ENCODE data around the gene CASQ2.

CASQ2 gene

GRCh38 chr1:115793162-115793561, 24.6 kb upstream of the CASQ2 start:
- Histone ChIP-seq H3K4me3 (ENCODE audit: low read length) (no peak overlapping the region), H3K4me2 (ENCODE audit: low read depth, low read length) (no peak overlapping the region), H4K20me1 (ENCODE audit: insufficient read depth, low read length) (no peaks in the 10 kb centered on the region), H3K9ac (ENCODE audit: low read length) (no peak overlapping the region), H3F3A (ENCODE audit: insufficient read depth, low read length) (no peaks in the 10 kb centered on the region), H3K27ac (ENCODE audit: low read length) (no peak overlapping the region), H3K9me3 (replicated peaks; ENCODE audit: insufficient read depth, low read length) (no peaks in the 10 kb centered on the region), H3K27me3 (replicated peaks; ENCODE audit: insufficient read depth, low read length) (no peaks in the 10 kb centered on the region), H2AFZ (ENCODE audit: low read length) (no peak overlapping the region), H3K36me3 (replicated peaks; ENCODE audit: insufficient read depth, low read length) (no peaks in the 10 kb centered on the region), H3K4me1 (ENCODE audit: low read length) (no peaks in the 10 kb centered on the region), H3K9me2 (replicated peaks; ENCODE audit: insufficient read depth, low read length) (no peaks in the 10 kb centered on the region), H3K79me2 (ENCODE audit: low read length) (no peaks in the 10 kb centered on the region)
- DNase-seq, result no peak
- TF ChIP-seq EZH2 (optimal IDR thresholded peaks at IDR 0.05; ENCODE audit: low read depth, low read length) (no peak), EZH2phosphoT487 (IDR thresholded peaks at IDR 0.05; ENCODE audit: low read length) (no peak)

- no peaks in the 10 kb centered on the region for H3K4me1 ChIP-seq (ENCODE audit: low read length)
- TF ChIP-seq CTCF (IDR thresholded peaks at IDR 0.05; ENCODE audit: low read length) (no peak), EZH2 (optimal IDR thresholded peaks at IDR 0.05; ENCODE audit: low read depth, low read length) (no peak), EZH2phosphoT487 (IDR thresholded peaks at IDR 0.05; ENCODE audit: low read length) (no peak)
- H4K20me1 ChIP-seq (ENCODE audit: insufficient read depth, low read length), result no peaks in the 10 kb centered on the region
- H3K36me3 ChIP-seq (replicated peaks; ENCODE audit: insufficient read depth, low read length), result no peaks in the 10 kb centered on the region
- H3K27me3 ChIP-seq (replicated peaks; ENCODE audit: insufficient read depth, low read length), result no peaks in the 10 kb centered on the region
- H2AFZ ChIP-seq (ENCODE audit: low read length), result no peak overlapping the region
- no peak overlapping the region for H3K4me2 ChIP-seq (ENCODE audit: low read depth, low read length)
- no peak for DNase-seq
- no peaks in the 10 kb centered on the region for H3F3A ChIP-seq (ENCODE audit: insufficient read depth, low read length)
- H3K27ac ChIP-seq (ENCODE audit: low read length), result no peak overlapping the region
- H3K9me2 ChIP-seq (replicated peaks; ENCODE audit: insufficient read depth, low read length), result no peaks in the 10 kb centered on the region
- H3K9me3 ChIP-seq (replicated peaks; ENCODE audit: insufficient read depth, low read length), result no peaks in the 10 kb centered on the region
- H3K4me3 ChIP-seq (ENCODE audit: low read length), result no peak overlapping the region
- H3K79me2 ChIP-seq (ENCODE audit: low read length), result no peaks in the 10 kb centered on the region
- H3K9ac ChIP-seq (ENCODE audit: low read length), result no peak overlapping the region
These were observed 23.3 kb upstream of the CASQ2 start for GRCh38 chr1:115791816-115792215.

- Histone ChIP-seq H3K36me3 (replicated peaks; ENCODE audit: insufficient read depth, low read length) (no peaks in the 10 kb centered on the region), H3K79me2 (ENCODE audit: low read length) (no peaks in the 10 kb centered on the region), H3F3A (ENCODE audit: insufficient read depth, low read length) (no peaks in the 10 kb centered on the region), H3K9ac (ENCODE audit: low read length) (no peak overlapping the region), H3K4me2 (ENCODE audit: low read depth, low read length) (no peak overlapping the region), H3K27ac (ENCODE audit: low read length) (no peak overlapping the region), H2AFZ (ENCODE audit: low read length) (no peak overlapping the region), H3K9me2 (replicated peaks; ENCODE audit: insufficient read depth, low read length) (no peaks in the 10 kb centered on the region), H4K20me1 (ENCODE audit: insufficient read depth, low read length) (no peaks in the 10 kb centered on the region), H3K27me3 (replicated peaks; ENCODE audit: insufficient read depth, low read length) (no peaks in the 10 kb centered on the region), H3K4me3 (ENCODE audit: low read length) (no peak overlapping the region), H3K9me3 (replicated peaks; ENCODE audit: insufficient read depth, low read length) (no peaks in the 10 kb centered on the region), H3K4me1 (ENCODE audit: low read length) (no peaks in the 10 kb centered on the region)
- DNase-seq, result no peak
- TF ChIP-seq CTCF (IDR thresholded peaks at IDR 0.05; ENCODE audit: low read length) (no peak), EZH2 (optimal IDR thresholded peaks at IDR 0.05; ENCODE audit: low read depth, low read length) (no peak), EZH2phosphoT487 (IDR thresholded peaks at IDR 0.05; ENCODE audit: low read length) (no peak)
These were observed 22.3 kb upstream of the CASQ2 start for GRCh38 chr1:115790846-115791245.

DNA sequence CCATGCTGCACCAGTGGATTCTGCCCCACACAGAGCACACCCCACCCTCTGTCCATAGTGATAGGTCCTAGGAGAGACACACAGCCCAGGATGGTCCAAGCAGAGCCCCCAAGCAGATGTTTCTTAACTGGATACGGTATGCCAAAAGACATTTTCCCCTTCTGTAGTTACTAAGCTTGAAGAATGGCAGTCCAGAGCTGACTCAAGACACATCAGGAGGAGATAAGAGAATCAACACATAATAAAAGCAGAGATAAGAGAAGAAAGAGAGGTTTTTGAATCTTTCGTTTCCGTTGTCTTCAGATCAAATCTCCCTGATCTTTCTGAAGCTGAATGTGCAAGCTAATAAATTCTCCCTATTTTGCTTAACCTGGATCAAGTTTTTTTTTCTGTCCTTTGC, 21.8 kb upstream of the CASQ2 start:
- Histone ChIP-seq H2AFZ (ENCODE audit: low read length) (no peak overlapping the region), H3K79me2 (ENCODE audit: low read length) (no peaks in the 10 kb centered on the region), H3K4me3 (ENCODE audit: low read length) (no peak overlapping the region), H3K9ac (ENCODE audit: low read length) (no peak overlapping the region), H3K4me2 (ENCODE audit: low read depth, low read length) (no peak overlapping the region), H3K9me3 (replicated peaks; ENCODE audit: insufficient read depth, low read length) (no peaks in the 10 kb centered on the region), H3K4me1 (ENCODE audit: low read length) (no peaks in the 10 kb centered on the region), H4K20me1 (ENCODE audit: insufficient read depth, low read length) (no peaks in the 10 kb centered on the region), H3K9me2 (replicated peaks; ENCODE audit: insufficient read depth, low read length) (no peaks in the 10 kb centered on the region), H3K36me3 (replicated peaks; ENCODE audit: insufficient read depth, low read length) (no peaks in the 10 kb centered on the region), H3K27me3 (replicated peaks; ENCODE audit: insufficient read depth, low read length) (no peaks in the 10 kb centered on the region), H3K27ac (ENCODE audit: low read length) (no peak overlapping the region), H3F3A (ENCODE audit: insufficient read depth, low read length) (no peaks in the 10 kb centered on the region)
- no peak for TF ChIP-seq EZH2 (optimal IDR thresholded peaks at IDR 0.05; ENCODE audit: low read depth, low read length)
- no peak for TF ChIP-seq EZH2phosphoT487 (IDR thresholded peaks at IDR 0.05; ENCODE audit: low read length)
- no peak for TF ChIP-seq CTCF (IDR thresholded peaks at IDR 0.05; ENCODE audit: low read length)
- DNase-seq, result no peak

Data from MM.1S (cell line).